SK-N-MC (cell line): ENCODE results near the gene SLCO3A1.

ENCODE experiments used
- EZH2 ChIP-seq: fragments of 200-600 bp; sonication (generic); IDR thresholded peaks from one replicate; pipeline ENCODE4 v1.6.1; 2017; ENCODE audit warnings: antibody characterized with exemption
- FOXP2 ChIP-seq: optimal IDR thresholded peaks from 2 replicates; pipeline ENCODE3; 2011; ENCODE audit warnings: mild to moderate bottlenecking, moderate library complexity; ENCODE audit not compliant: insufficient read depth; ENCODE audit errors: extremely low read length, control extremely low read depth
- POLR2AphosphoS5 ChIP-seq: IDR thresholded peaks from 2 replicates; pipeline ENCODE4 v1.6.1; 2012; ENCODE audit warnings: mild to moderate bottlenecking, low read depth, low read length, borderline replicate concordance

GRCh38 chr15:92068121-92068520 is 214.6 kb downstream of the SLCO3A1 start:
- TF ChIP-seq EZH2 (no peak), POLR2AphosphoS5 (no peak), FOXP2 (no peak)
